Prostate gland (tissue), 2 donors: Measurements from ENCODE around the gene PIK3CD. TPM values are rescaled to one million over a fixed set of nuclear protein-coding genes. Genes with fewer than 3 reads are reported as not detected.

ENCODE experiments used
- DNase-seq: peaks from one replicate; pipeline ENCODE4 v3.0.0-alpha.2; 2019; ENCODE audit warnings: low spot score
- H3K27ac ChIP-seq, 2 donors: fragments of 200-600 bp; sonication (generic); 2 replicates each; pipeline ENCODE4 v1.5.1; 2017 to 2019
- H3K27me3 ChIP-seq: fragments of 200-600 bp; sonication (generic); replicated peaks from 2 replicates; pipeline ENCODE4 v1.5.1; 2019; ENCODE audit not compliant: insufficient read depth
- H3K36me3 ChIP-seq, 2 donors: fragments of 200-600 bp; sonication (generic); 1 replicate in 1 of 2; 2 replicates in 1 of 2; pipeline versions ENCODE4 v1.5.1 to v1.8.1; 2017 to 2019
- H3K4me1 ChIP-seq: fragments of 200-600 bp; sonication (generic); replicated peaks from 2 replicates; pipeline ENCODE4 v1.5.1; 2019
- H3K4me3 ChIP-seq, 2 donors: fragments of 200-600 bp; sonication (generic); 2 replicates each; pipeline ENCODE4 v1.5.1; 2017 to 2019
- H3K9me3 ChIP-seq: fragments of 200-600 bp; sonication (generic); 2 replicates; pipeline ENCODE4 v1.5.1; 2017
- POLR2A ChIP-seq: fragments of 450-650 bp; IDR thresholded peaks from one replicate; pipeline ENCODE4 v1.6.1; 2016; ENCODE audit warnings: antibody characterized with exemption, mild to moderate bottlenecking
- POLR2AphosphoS5 ChIP-seq: sonication (generic); formaldehyde crosslinking; IDR thresholded peaks from one replicate; pipeline ENCODE4 v1.6.1; 2017; ENCODE audit warnings: antibody characterized with exemption
- WGBS: methylation state at CpG from one replicate; pipeline ENCODE4 v1.1.5; 2018; 5-methylcytosine and 5-hydroxymethylcytosine counted together
- intact Hi-C: fragments of 100-400 bp; cut with DNase I; formaldehyde crosslinking; loops from one replicate; pipeline ENCODE4 v1.14.2; 2022
- total RNA-seq, 2 donors: library from RNA; depleted of rRNA; stranded (reverse); fragments of >200 nt; gene quantifications; one replicate each; pipeline ENCODE4 v1.1.0, GENCODE V29; 2016
- TF ChIP-seq, protein P1 (sequence below), 4 experiments: fragments of 200-600 bp in 2 of 4; fragments of 450-650 bp in 2 of 4; sonication (generic) in 2 of 4; IDR thresholded peaks; 1 replicate in 3 of 4; 2 replicates in 1 of 4; pipeline ENCODE4 v1.5.1; 2016 to 2019; ENCODE audit warnings: antibody characterized with exemption in 4 of 4, mild to moderate bottlenecking in 2 of 4, moderate library complexity in 2 of 4

PIK3CD gene
- total RNA-seq, 2 donors from 2014 or later: 5.3 to 12.9 TPM

- H3K4me3 ChIP-seq: no peak overlapping the region
- no peak for DNase-seq
- no peaks in the 10 kb centered on the region for H3K9me3 ChIP-seq
- H3K27me3 ChIP-seq: no peaks in the 10 kb centered on the region
- H3K4me1 ChIP-seq: no peaks in the 10 kb centered on the region
- 81% methylated on average over 2 of the region's 2 CpGs for WGBS
- intact Hi-C loops: no loop called here
- no peaks in the 10 kb centered on the region for H3K36me3 ChIP-seq
- TF ChIP-seq, protein P1, sequence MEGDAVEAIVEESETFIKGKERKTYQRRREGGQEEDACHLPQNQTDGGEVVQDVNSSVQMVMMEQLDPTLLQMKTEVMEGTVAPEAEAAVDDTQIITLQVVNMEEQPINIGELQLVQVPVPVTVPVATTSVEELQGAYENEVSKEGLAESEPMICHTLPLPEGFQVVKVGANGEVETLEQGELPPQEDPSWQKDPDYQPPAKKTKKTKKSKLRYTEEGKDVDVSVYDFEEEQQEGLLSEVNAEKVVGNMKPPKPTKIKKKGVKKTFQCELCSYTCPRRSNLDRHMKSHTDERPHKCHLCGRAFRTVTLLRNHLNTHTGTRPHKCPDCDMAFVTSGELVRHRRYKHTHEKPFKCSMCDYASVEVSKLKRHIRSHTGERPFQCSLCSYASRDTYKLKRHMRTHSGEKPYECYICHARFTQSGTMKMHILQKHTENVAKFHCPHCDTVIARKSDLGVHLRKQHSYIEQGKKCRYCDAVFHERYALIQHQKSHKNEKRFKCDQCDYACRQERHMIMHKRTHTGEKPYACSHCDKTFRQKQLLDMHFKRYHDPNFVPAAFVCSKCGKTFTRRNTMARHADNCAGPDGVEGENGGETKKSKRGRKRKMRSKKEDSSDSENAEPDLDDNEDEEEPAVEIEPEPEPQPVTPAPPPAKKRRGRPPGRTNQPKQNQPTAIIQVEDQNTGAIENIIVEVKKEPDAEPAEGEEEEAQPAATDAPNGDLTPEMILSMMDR (IDR thresholded peaks at IDR 0.05): no peak
- TF ChIP-seq POLR2AphosphoS5 (no peak), POLR2A (no peak)
- no peak overlapping the region for H3K27ac ChIP-seq
These were observed 6.0 kb downstream of the PIK3CD start for GRCh38 chr1:9657521-9658032.

- intact Hi-C loops: no loop called here
- Histone ChIP-seq H3K27me3 (no peaks in the 10 kb centered on the region), H3K4me3 (no peak overlapping the region), H3K36me3 (no peaks in the 10 kb centered on the region), H3K9me3 (no peaks in the 10 kb centered on the region), H3K4me1 (no peaks in the 10 kb centered on the region), H3K27ac (no peak overlapping the region)
- WGBS: 70% methylated on average over 4 of the region's 4 CpGs
- no peak for DNase-seq
- TF ChIP-seq POLR2AphosphoS5: no peak
- TF ChIP-seq POLR2A: no peak
- TF ChIP-seq, protein P1 (IDR thresholded peaks at IDR 0.05): no peak
These were observed 6.7 kb downstream of the PIK3CD start for GRCh38 chr1:9658199-9658598.

DNA sequence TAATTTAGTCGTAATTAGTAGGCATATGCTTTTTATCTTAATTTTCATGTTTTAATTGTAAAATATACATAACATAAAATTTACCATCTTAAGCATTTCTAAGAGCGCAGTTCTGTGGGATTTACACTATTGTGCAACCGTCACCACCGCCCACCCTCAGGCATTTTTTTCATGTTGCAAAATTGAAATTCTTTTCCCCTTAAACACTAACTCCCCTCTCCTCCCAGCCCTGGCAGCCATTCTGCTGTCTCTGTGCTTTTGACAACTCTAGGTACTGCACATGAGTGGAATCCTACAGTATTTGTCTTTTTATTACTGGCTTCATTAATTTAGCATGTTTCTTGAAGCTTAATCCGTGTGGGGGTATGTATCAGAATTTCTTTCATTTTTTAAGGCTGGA, 7.8 kb downstream of the PIK3CD start:
- WGBS: 68% methylated on average over 5 of the region's 5 CpGs
- no peaks in the 10 kb centered on the region for H3K27me3 ChIP-seq
- no peaks in the 10 kb centered on the region for H3K9me3 ChIP-seq
- no peak for DNase-seq
- H3K36me3 ChIP-seq: no peaks in the 10 kb centered on the region
- intact Hi-C loops: no loop called here
- H3K27ac ChIP-seq: no peak overlapping the region
- no peak overlapping the region for H3K4me3 ChIP-seq
- TF ChIP-seq POLR2A: no peak
- TF ChIP-seq, protein P1 (IDR thresholded peaks at IDR 0.05): no peak
- no peaks in the 10 kb centered on the region for H3K4me1 ChIP-seq

- Histone ChIP-seq H3K9me3 (no peaks in the 10 kb centered on the region), H3K36me3 (no peaks in the 10 kb centered on the region), H3K4me1 (no peaks in the 10 kb centered on the region), H3K4me3 (no peak overlapping the region), H3K27me3 (no peaks in the 10 kb centered on the region), H3K27ac (no peak overlapping the region)
- no peak for DNase-seq
- 88% methylated on average over 6 of the region's 6 CpGs for WGBS
- TF ChIP-seq POLR2AphosphoS5 (no peak), POLR2A (no peak)
- TF ChIP-seq, protein P1 (IDR thresholded peaks at IDR 0.05): no peak
- intact Hi-C loops: no loop called here
These were observed 11.7 kb downstream of the PIK3CD start for GRCh38 chr1:9663257-9663656.

DNA sequence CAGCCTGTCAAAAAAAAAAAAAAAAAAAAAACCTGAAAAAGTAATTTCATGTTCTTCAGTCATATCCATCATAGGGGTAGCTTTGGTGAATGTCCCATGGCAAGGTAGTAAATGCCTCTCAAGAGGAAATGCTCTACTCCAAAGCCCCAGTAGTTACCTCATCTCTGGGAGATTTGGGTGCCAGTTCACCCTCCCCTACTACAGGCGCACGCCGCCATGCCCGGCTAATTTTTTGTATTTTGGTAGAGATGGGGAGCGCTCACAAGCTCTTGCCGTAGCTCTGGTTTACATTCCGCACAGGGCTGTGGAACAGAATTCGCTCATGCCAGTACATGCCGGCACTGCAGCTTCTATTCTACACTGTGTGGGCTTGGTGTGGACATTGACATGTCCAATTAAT, 13.7 kb downstream of the PIK3CD start:
- H3K4me1 ChIP-seq: no peaks in the 10 kb centered on the region
- TF ChIP-seq, protein P1 (IDR thresholded peaks at IDR 0.05): no peak
- TF ChIP-seq POLR2AphosphoS5 (no peak), POLR2A (no peak)
- H3K9me3 ChIP-seq: no peaks in the 10 kb centered on the region
- no peaks in the 10 kb centered on the region for H3K36me3 ChIP-seq
- no peaks in the 10 kb centered on the region for H3K27me3 ChIP-seq
- intact Hi-C loops: no loop called here
- DNase-seq: no peak
- 50% methylated on average over 9 of the region's 9 CpGs for WGBS
- H3K4me3 ChIP-seq: no peak overlapping the region
- no peak overlapping the region for H3K27ac ChIP-seq
